Activated CD4-positive, alpha-beta T cell treated with anti-CD3 and anti-CD28 coated beads, Interleukin-2, amount 50 U/mL, for 1 hour (primary cell): ENCODE data around the gene KLHL36.
A peak's percentile ranks its signal among the peaks of the same experiment; 100 is the strongest.

Experiments
- DNase-seq: peaks from one replicate; pipeline ENCODE4 v3.0.0-alpha.2; 2020

The KLHL36 gene

DNA sequence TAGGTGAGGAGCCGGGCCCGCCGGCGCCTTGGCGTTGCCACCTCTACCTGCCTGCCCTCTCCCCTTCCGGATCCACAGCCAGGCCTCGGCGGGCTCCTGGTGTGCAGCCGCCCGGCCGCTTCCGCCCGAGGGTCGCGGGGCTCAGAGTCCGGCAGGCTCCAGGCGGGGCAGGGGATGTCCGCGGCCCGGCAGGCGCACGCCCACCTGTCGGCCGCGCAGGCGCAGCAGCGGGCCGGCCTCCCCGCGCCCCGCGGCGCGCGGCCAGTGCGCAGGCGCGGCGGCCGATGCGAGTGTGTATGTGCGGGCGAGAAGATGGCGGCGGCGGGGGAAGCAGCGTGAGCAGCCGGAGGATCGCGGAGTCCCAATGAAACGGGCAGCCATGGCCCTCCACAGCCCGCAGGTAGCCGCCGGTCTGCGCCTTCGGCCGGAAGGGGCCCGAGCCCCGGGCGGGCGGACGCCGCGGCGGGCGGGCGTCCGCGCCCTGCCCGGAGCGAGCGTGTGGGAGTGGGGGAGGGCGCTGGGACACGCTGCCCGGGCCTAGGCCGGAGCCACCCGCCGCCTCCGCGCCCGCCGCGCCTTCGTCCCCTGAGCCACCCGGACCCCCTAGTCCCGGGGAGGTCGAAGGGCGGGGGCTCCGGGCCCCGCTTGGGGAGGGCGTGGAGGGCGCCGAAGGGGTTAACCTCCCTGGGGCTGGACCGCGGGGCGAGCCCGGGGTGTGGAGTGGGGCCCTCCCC lies 51.6 kb downstream of the KLHL36 start, which contains the start of gene USP10:
TSS of gene USP10 (plus strand) at position 289 of the 734 bp plus-strand sequence. CDS start at position 380, 91 bp downstream.
- peak; percentile 80 for DNase-seq

DNA sequence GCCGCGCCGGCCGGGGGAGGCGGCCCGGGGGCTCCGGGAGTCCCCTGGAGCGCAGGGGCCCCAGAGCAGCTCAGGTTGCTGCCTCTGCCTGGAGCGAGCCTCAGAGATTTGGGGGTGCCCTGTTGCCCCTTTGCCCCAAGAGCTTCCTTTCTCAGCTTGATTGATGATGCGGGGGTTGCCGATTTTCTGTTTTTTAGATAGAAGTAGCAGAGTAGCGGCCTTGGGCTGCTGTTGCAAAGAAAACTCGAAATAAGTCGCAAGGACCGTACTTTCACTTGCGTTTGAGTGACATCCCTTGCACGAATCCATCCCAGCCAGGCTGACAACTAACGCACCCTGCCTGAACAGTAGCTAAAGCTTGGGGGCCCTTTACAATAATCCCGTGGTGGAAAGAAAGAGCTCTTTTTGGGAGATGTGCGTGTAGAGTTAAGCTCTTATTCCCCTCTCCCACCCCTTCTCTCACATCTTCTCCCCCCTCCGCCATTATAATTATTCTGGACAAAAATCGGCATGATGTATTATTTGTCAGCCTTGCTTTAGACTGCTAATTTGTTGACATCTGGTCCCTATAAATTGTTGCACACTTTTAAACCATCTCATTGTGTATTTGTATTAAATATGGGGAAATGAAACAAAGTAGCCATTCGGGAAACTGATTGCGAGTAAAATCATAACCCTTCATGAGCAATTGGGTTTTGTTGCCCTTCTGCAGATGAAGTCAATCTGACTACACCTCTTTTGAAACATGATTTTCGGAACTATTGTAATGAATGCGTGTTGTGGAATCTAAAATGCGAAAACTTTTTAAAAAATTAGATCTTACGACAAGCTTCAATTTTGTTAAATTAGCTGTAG lies 52.4 kb downstream of the KLHL36 start:
- DNase-seq: peak; percentile 27

DNA sequence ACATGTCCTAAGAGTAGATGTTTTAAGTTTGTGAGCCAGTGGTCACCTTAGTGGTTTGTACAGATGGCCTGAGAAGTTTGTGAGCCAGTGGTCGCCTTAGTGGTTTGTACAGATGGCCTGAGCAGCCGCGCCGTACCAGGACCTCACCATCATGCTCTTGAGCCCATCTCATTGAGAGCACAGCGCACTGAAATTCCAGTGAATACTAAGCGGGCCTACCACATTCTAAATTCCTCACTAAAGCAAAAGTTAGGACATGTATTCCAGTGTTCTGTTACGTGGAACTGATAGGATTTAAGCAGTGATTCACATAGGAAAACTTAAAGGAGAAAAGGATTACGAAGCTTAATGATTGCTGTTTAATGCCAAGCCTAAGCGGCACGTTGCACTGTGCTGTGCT lies 55.4 kb downstream of the KLHL36 start:
- no peak for DNase-seq

DNA sequence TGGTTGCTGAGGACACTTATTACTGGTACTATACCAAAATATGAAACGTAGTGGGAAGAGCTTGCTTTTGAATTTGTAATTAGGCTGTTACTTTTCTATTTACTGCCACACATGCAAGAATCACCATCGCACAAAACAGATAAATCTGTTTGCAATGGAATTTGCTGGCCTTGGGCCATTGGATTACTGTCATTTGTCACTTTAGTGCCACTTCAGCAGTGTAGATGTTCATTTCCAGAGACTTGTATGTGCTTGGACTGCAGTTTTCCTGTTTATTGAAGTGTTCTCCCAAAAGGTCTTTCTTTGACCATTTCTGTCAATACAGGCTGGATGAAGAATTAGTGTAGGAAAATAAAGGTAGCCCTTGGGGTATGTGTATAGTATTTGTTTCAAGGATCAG lies 55.9 kb downstream of the KLHL36 start:
- no peak for DNase-seq

DNA sequence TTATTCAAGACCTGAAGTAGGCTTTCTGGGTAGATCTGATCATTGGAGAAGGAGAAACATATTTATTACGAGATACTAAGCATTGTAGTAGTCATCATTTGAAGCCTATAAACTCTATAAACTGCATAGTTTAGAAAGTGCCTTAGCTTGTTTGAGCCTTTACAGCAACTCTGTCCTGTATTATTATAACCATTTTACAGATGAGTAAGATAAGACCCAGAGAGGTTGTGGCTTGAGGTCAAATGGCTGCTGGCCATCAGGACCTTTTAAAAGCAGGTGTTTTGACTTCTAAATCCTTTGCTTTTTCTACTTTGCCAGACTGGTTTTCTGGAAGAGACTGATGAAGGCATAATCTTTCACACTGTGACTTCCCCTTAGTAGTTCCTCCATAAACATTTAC lies 58.5 kb downstream of the KLHL36 start:
- no peak for DNase-seq

DNA sequence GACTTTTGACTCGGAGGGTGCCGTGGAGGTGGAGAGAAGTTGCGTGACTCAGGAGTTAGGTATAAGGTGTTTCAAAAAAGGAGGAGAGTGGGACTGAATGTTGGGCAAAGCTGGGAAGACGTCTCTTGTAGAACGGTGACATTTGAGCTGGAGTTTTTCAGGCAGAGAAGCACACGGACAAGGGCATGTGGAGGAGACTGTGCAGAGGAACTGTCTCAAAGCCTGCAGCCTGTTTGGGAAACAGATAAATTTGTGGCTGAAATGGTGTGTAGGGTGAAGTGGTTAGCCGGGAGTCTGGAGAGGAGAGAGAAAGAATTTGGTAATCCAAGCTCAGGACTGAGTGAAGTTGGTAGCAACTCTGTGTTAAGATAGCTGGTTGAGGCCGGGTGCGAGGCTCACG lies 61.3 kb downstream of the KLHL36 start:
- DNase-seq: no peak

DNA sequence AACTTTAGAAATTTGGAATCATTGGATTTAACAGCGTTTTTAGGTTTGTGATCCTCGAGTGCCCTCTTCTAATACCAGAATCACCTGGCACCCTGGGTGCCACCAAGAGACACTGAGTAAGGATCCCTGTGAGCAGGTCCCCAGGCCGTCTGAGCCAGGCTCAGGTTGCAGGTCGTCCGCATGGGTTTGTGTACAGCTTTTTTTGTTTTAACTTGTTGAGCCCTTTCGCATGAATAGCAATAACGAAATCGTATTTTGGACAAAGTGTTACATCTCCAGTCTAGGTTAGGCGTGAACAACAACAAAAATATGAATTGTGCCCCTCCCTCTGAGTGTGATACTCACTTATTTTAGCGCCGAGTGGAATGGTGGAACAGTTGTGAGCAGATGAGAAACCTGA lies 62.4 kb downstream of the KLHL36 start:
- no peak for DNase-seq
